Esophagus squamous epithelium (tissue), 5 donors: ENCODE results near the gene PHOX2B. TPM values are rescaled to one million over a fixed set of nuclear protein-coding genes. Genes with fewer than 3 reads are reported as not detected.

Experiments used
- DNase-seq: peaks from one replicate; lab custom pipeline; 2025; lab: John Stamatoyannopoulos, UW
- H3K27ac ChIP-seq, 4 donors: fragments of 200-600 bp; sonication (generic); one replicate each; pipeline ENCODE4 v1.5.1; 2016 to 2019; ENCODE audit warnings: mild to moderate bottlenecking in 1 of 4
- H3K27me3 ChIP-seq, 4 donors: fragments of 200-600 bp; sonication (generic); 1 replicate in 3 of 4; 2 replicates in 1 of 4; pipeline versions ENCODE4 v1.5.1 to v1.6.0; 2017 to 2021; ENCODE audit warnings: antibody characterized with exemption in 1 of 4
- H3K36me3 ChIP-seq, 3 donors: fragments of 200-600 bp; sonication (generic); one replicate each; pipeline ENCODE4 v1.5.1; 2016 to 2019
- H3K4me1 ChIP-seq, 3 donors: fragments of 200-600 bp; sonication (generic); one replicate each; pipeline ENCODE4 v1.5.1; 2017 to 2019
- H3K4me3 ChIP-seq, 4 donors: fragments of 200-600 bp; sonication (generic); 1 replicate in 3 of 4; 2 replicates in 1 of 4; pipeline ENCODE4 v1.5.1; 2016 to 2019; ENCODE audit warnings: mild to moderate bottlenecking in 2 of 4, moderate library complexity in 1 of 4
- H3K9me3 ChIP-seq, 3 donors: fragments of 200-600 bp; sonication (generic); one replicate each; pipeline ENCODE4 v1.5.1; 2016 to 2019
- CTCF ChIP-seq, 6 experiments: fragments of 450-650 bp in 4 of 6; fragments of 200-600 bp in 2 of 6; sonication (generic) in 2 of 6; IDR thresholded peaks; one replicate each; pipeline ENCODE4 v1.5.1; 2016 to 2019; ENCODE audit warnings: antibody characterized with exemption in 6 of 6, mild to moderate bottlenecking in 4 of 6, moderate library complexity in 4 of 6
- POLR2A ChIP-seq, 4 donors: fragments of 450-650 bp; IDR thresholded peaks; one replicate each; pipeline ENCODE4 v1.6.1; 2017; ENCODE audit warnings: antibody characterized with exemption in 4 of 4, mild to moderate bottlenecking in 4 of 4, moderate library complexity in 3 of 4
- WGBS, 2 donors: methylation state at CpG; one replicate each; pipeline ENCODE4 v1.1.5; 2018; 5-methylcytosine and 5-hydroxymethylcytosine counted together
- intact Hi-C: fragments of 100-400 bp; cut with DNase I; formaldehyde crosslinking; loops from one replicate; pipeline ENCODE4 v1.15.0; 2022
- total RNA-seq, 4 donors: library from RNA; depleted of rRNA; stranded (reverse); fragments of >200 nt; gene quantifications; one replicate each; pipeline ENCODE4 v1.1.0, GENCODE V29; 2016
- donor health status: DM: yes; HTN: yes; CAD: no.

The PHOX2B gene
- not detected for total RNA-seq

DNA sequence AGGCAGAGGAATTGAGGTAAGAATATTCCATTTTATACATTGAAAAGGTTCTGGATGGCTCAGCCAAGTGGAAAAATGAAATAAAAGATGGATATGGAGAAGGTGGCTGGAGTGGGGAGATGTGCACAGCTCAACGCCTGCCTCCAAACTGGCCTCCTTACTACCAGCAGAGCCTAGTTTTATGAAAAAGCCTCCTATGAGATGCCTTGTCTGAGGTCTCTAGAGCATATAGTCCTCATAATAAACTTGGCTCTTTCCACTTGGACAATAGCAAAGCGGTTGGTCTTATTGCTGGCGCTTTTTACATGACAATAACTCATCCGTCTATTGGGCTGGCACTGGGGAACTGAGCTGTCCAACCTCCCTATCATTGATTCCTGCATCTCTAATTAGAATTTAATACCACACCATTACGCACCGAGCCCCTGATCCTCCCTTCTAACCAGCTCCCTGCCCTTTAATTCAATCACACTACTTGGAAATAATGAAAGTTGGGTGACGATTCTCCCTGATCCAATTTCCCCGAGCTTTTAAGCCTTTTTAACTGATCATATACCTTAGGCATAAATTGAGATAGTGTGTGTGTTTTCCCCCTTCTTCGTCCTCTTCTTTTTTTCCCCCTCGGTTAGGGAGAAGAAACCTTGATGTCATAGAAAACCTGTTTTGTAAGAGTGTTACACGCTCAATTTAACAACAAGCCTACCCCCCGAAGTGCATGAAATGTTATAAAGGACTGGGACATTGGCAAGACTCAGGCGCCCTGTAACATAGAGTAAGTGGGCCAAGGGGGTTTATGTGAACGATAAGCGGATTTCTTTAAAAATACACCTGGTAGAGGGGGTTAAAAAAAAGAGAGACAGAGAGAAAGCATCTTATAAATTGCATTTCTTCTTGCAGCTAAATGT is at the start of gene PHOX2B:
Gene PHOX2B, minus strand, starts transcription at position 155 of the 905 bp plus-strand sequence. Its CDS starts 115 bp downstream, at position 40.
- Histone ChIP-seq H3K4me1 (peaks cover 0 to 40% (median 4%) of the 10 kb centered on the region in 3 donors), H3K27ac (no peak within 1 kb of the TSS), H3K4me3 (no peak within 1 kb of the TSS), H3K9me3 (peaks cover 0 to 5% (median 0%) of the 10 kb centered on the region in 3 donors), H3K27me3 (peaks cover 23 to 100% (median 51%) of the 10 kb centered on the region in 4 donors), H3K36me3 (no peaks in the 10 kb centered on the region)
- no peak for TF ChIP-seq POLR2A (IDR thresholded peaks at IDR 0.05)
- TF ChIP-seq CTCF (IDR thresholded peaks at IDR 0.05) = no peak
- WGBS, 2 donors = 14 to 17% methylated on average over 15 of the region's 15 CpGs
- intact Hi-C loops = no loop called here
- no peak for DNase-seq

- WGBS, 2 donors = 33 to 34% methylated on average over 2 of the region's 2 CpGs
- DNase-seq = no peak
- H3K36me3 ChIP-seq = no peaks in the 10 kb centered on the region
Observed at GRCh38 chr4:41797260-41797659, 48.7 kb upstream of the PHOX2B start.

GRCh38 chr4:41796545-41797210 is 48.2 kb upstream of the PHOX2B start:
- no peak overlapping the region for H3K27ac ChIP-seq
- intact Hi-C loops = no loop called here
- H3K4me1 ChIP-seq = no peaks in the 10 kb centered on the region
- no peaks in the 10 kb centered on the region for H3K9me3 ChIP-seq
- no peak overlapping the region for H3K4me3 ChIP-seq
- DNase-seq = no peak
- WGBS, 2 donors = 13 to 27% methylated on average over 7 to 8 of the region's 8 CpGs
- peaks cover 0 to 45% (median 0%) of the 10 kb centered on the region in 4 donors for H3K27me3 ChIP-seq
- no peaks in the 10 kb centered on the region for H3K36me3 ChIP-seq
- no peak for TF ChIP-seq CTCF (IDR thresholded peaks at IDR 0.05)
- no peak for TF ChIP-seq POLR2A (IDR thresholded peaks at IDR 0.05)

More at GRCh38 chr4:41797260-41797659, 48.7 kb upstream of the PHOX2B start:
- TF ChIP-seq CTCF (IDR thresholded peaks at IDR 0.05) (no peak), POLR2A (IDR thresholded peaks at IDR 0.05) (no peak)
- no peaks in the 10 kb centered on the region for H3K4me1 ChIP-seq
- intact Hi-C loops = no loop called here
- H3K9me3 ChIP-seq = no peaks in the 10 kb centered on the region
- H3K27me3 ChIP-seq = peaks cover 0 to 45% (median 0%) of the 10 kb centered on the region in 4 donors
- no peak overlapping the region for H3K27ac ChIP-seq
- no peak overlapping the region for H3K4me3 ChIP-seq

DNA sequence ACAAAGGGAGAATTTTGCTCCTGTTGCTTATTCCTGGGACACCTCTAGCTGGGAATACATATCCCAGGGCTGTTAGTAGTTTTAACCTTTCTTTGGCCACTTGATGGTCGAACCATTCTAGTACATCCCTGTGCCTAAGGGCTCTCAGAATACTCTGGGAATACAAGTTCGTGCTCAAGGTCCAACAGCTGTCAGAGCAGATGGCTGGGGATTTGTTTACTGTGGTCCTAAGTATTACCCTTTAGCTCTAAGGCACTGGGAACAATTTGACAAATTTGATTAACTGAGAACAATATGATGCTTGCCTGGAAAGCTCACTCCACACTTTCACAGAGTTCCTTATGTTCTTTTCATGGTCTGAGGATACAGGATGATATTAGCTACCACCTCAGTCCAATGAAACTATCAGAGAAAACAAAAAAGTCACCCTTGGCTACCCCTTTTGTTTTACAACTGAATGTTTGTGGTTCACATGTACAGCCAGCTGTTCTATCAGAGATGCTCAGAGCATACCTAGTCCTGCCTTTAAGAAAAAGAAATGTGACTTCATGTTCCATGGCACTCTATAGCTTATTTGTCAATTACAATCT is 47.4 kb upstream of the PHOX2B start:
- peaks cover 0 to 53% (median 0%) of the 10 kb centered on the region in 4 donors for H3K27me3 ChIP-seq
- intact Hi-C loops = no loop called here
- H3K36me3 ChIP-seq = no peaks in the 10 kb centered on the region
- no peaks in the 10 kb centered on the region for H3K9me3 ChIP-seq
- WGBS, 2 donors = 24 to 37% methylated on average over 2 of the region's 2 CpGs
- H3K27ac ChIP-seq = no peak overlapping the region
- H3K4me3 ChIP-seq = no peak overlapping the region
- no peak for DNase-seq
- TF ChIP-seq CTCF (IDR thresholded peaks at IDR 0.05) (no peak), POLR2A (IDR thresholded peaks at IDR 0.05) (no peak)
- H3K4me1 ChIP-seq = no peaks in the 10 kb centered on the region
